HG03558 (cell line): ENCODE results near the gene SMYD1.

Source experiments
- ATAC-seq: cut with Tn5 transposase; IDR thresholded peaks from one replicate; pipeline ENCODE4 v1.9.1; 2021; ENCODE audit warnings: moderate number of reproducible peaks; ENCODE audit not compliant: unreplicated experiment; ENCODE audit errors: extremely low read depth

Gene SMYD1

GRCh38 chr2:88055371-88056128 lies 12.1 kb upstream of the SMYD1 start, which contains the start of gene KRCC1:
TSS of gene KRCC1 (minus strand) at chr2:88055783. CDS start at chr2:88028563, 27,220 bp downstream.
- peak; percentile 84 for ATAC-seq

GRCh38 chr2:88057437-88057844 lies 10.2 kb upstream of the SMYD1 start:
- ATAC-seq, result no peak

GRCh38 chr2:88058191-88058590 lies 9.4 kb upstream of the SMYD1 start:
- ATAC-seq, result no peak

- ATAC-seq, result no peak
Observed at GRCh38 chr2:88059979-88060906, 7.4 kb upstream of the SMYD1 start.

GRCh38 chr2:88060907-88061275 lies 6.7 kb upstream of the SMYD1 start:
- no peak for ATAC-seq

- no peak for ATAC-seq
Observed at GRCh38 chr2:88061295-88061694, 6.3 kb upstream of the SMYD1 start.

- no peak for ATAC-seq
Observed at GRCh38 chr2:88066543-88066942, 1.1 kb upstream of the SMYD1 start.

GRCh38 chr2:88067189-88067588 lies 436 bp upstream of the SMYD1 start:
- no peak for ATAC-seq

- no peak for ATAC-seq
Observed at GRCh38 chr2:88068044-88068443, 419 bp downstream of the SMYD1 start.

- ATAC-seq, result no peak
Observed at GRCh38 chr2:88069117-88069516, 1.5 kb downstream of the SMYD1 start.

GRCh38 chr2:88070055-88070454 lies 2.4 kb downstream of the SMYD1 start:
- no peak for ATAC-seq

GRCh38 chr2:88071365-88071764 lies 3.7 kb downstream of the SMYD1 start:
- ATAC-seq, result no peak

GRCh38 chr2:88074150-88074549 lies 6.5 kb downstream of the SMYD1 start:
- no peak for ATAC-seq

- ATAC-seq, result no peak
Observed at GRCh38 chr2:88074854-88075292, 7.2 kb downstream of the SMYD1 start.

- no peak for ATAC-seq
Observed at GRCh38 chr2:88077080-88077479, 9.5 kb downstream of the SMYD1 start.

- ATAC-seq, result no peak
Observed at GRCh38 chr2:88078643-88079172, 11.1 kb downstream of the SMYD1 start.

GRCh38 chr2:88080545-88080944 lies 12.9 kb downstream of the SMYD1 start:
- ATAC-seq, result no peak

- ATAC-seq, result no peak
Observed at GRCh38 chr2:88081924-88082608, 14.4 kb downstream of the SMYD1 start.

- ATAC-seq, result no peak
Observed at GRCh38 chr2:88082781-88083180, 15.2 kb downstream of the SMYD1 start.

GRCh38 chr2:88085099-88085498 lies 17.5 kb downstream of the SMYD1 start:
- no peak for ATAC-seq
